Common myeloid progenitor, CD34-positive (primary cell): ENCODE results near the gene HTT-AS.

ENCODE experiments used
- CTCF ChIA-PET: fragments of 350-600 bp; sonication (Branson Sonifier 250); formaldehyde crosslinking; loops from one replicate; lab custom pipeline; 2021; ENCODE audit warnings: antibody characterized with exemption; lab: Charles Lee
- POLR2A ChIA-PET: fragments of 350-600 bp; sonication (Branson Sonifier 250); formaldehyde crosslinking; loops from one replicate; lab custom pipeline; 2021; ENCODE audit warnings: antibody characterized with exemption; lab: Charles Lee
- DNase-seq, 3 donors: peaks; one replicate each; pipeline versions ENCODE4 v3.0.0 to v3.0.0-alpha.2; 2013
- H3K27ac ChIP-seq, 2 experiments: 1 replicate in 1 of 2; 2 replicates in 1 of 2; pipeline ENCODE4 v1.7.0; 2013; ENCODE audit warnings: inconsistent platforms in 2 of 2, low read length in 2 of 2, mild to moderate bottlenecking in 2 of 2, low read depth in 1 of 2, moderate library complexity in 1 of 2; ENCODE audit not compliant: severe bottlenecking in 2 of 2, insufficient read depth in 1 of 2, poor library complexity in 1 of 2
- H3K27me3 ChIP-seq, 5 experiments: replicated peaks in 2 of 5; 1 replicate in 3 of 5; 2 replicates in 2 of 5; pipeline versions ENCODE4 v1.6.1 to v1.7.0; 2013; ENCODE audit warnings: low read length in 4 of 5, mild to moderate bottlenecking in 2 of 5, moderate library complexity in 2 of 5, inconsistent platforms in 1 of 5; ENCODE audit not compliant: insufficient read depth in 5 of 5, control insufficient read depth in 4 of 5
- H3K36me3 ChIP-seq, 4 experiments: 1 replicate in 2 of 4; 2 replicates in 2 of 4; pipeline versions ENCODE4 v1.6.1 to v1.7.0; 2013; ENCODE audit warnings: low read length in 3 of 4, control low read depth in 1 of 4, mild to moderate bottlenecking in 1 of 4; ENCODE audit not compliant: control insufficient read depth in 4 of 4, insufficient read depth in 4 of 4
- H3K4me1 ChIP-seq, 4 experiments: 1 replicate in 3 of 4; 2 replicates in 1 of 4; pipeline versions ENCODE4 v1.6.1 to v1.7.1; 2013; ENCODE audit warnings: low read length in 3 of 4, mild to moderate bottlenecking in 3 of 4, control low read depth in 1 of 4, inconsistent platforms in 1 of 4, moderate library complexity in 1 of 4; ENCODE audit not compliant: control insufficient read depth in 4 of 4, insufficient read depth in 4 of 4; ENCODE audit errors: control extremely low read depth in 1 of 4
- H3K4me3 ChIP-seq, 7 experiments: 1 replicate in 4 of 7; 2 replicates in 3 of 7; pipeline versions ENCODE4 v1.5.1 to v1.7.0; 2013; ENCODE audit warnings: mild to moderate bottlenecking in 7 of 7, low read length in 6 of 7, moderate library complexity in 6 of 7, inconsistent platforms in 2 of 7, low read depth in 2 of 7, control low read depth in 1 of 7; ENCODE audit not compliant: insufficient read depth in 4 of 7, control insufficient read depth in 1 of 7; ENCODE audit errors: extremely low read depth in 1 of 7
- H3K9me3 ChIP-seq, 5 experiments: 1 replicate in 4 of 5; 2 replicates in 1 of 5; pipeline versions ENCODE4 v1.6.1 to v1.7.1; 2013; ENCODE audit warnings: low read length in 4 of 5, mild to moderate bottlenecking in 2 of 5, inconsistent platforms in 1 of 5, low read depth in 1 of 5, moderate library complexity in 1 of 5; ENCODE audit not compliant: control insufficient read depth in 4 of 5, insufficient read depth in 2 of 5; ENCODE audit errors: control extremely low read depth in 1 of 5
- WGBS: methylation state at CpG from one replicate; pipeline ENCODE4 v1.1.5; 2013; ENCODE audit not compliant: insufficient coverage; 5-methylcytosine and 5-hydroxymethylcytosine counted together

HTT-AS gene

GRCh38 chr4:3035674-3036073, 38.7 kb downstream of the HTT-AS start:
- Histone ChIP-seq H3K4me3 (no peak overlapping the region), H3K4me1 (peaks cover 0 to 20% (median 13%) of the 10 kb centered on the region in 4 experiments), H3K27ac (no peak overlapping the region), H3K27me3 (no peaks in the 10 kb centered on the region), H3K9me3 (no peaks in the 10 kb centered on the region), H3K36me3 (no peaks in the 10 kb centered on the region)
- 91% methylated on average over 4 of the region's 6 CpGs for WGBS
- no peak for DNase-seq
- POLR2A ChIA-PET, result no interaction called here
- CTCF ChIA-PET, result interaction anchor here (0.6 to 0.7 kb wide), 2 partner anchors 57 to 73 kb away, joined by 3 read pairs; no protein-coding TSS in a partner anchor

- no peaks in the 10 kb centered on the region for H3K9me3 ChIP-seq
- peaks cover 0 to 17% (median 13%) of the 10 kb centered on the region in 4 experiments for H3K4me1 ChIP-seq
- H3K4me3 ChIP-seq, result no peak overlapping the region
- no peaks in the 10 kb centered on the region for H3K27me3 ChIP-seq
- WGBS, result 99% methylated on average over 7 of the region's 8 CpGs
- ChIA-PET POLR2A (no interaction called here), CTCF (interaction anchor here (0.6 to 2.0 kb wide), 4 partner anchors 9 to 73 kb away, joined by 3 to 7 read pairs (median 4); no protein-coding TSS in a partner anchor)
- no peaks in the 10 kb centered on the region for H3K36me3 ChIP-seq
- no peak overlapping the region for H3K27ac ChIP-seq
- no peak for DNase-seq
These were observed 39.1 kb downstream of the HTT-AS start for GRCh38 chr4:3035249-3035648.

GRCh38 chr4:3034231-3034630, 40.1 kb downstream of the HTT-AS start:
- H3K27me3 ChIP-seq, result no peaks in the 10 kb centered on the region
- CTCF ChIA-PET, result interaction anchor here (0.8 to 2.0 kb wide), 5 partner anchors 10 to 83 kb away, joined by 3 to 7 read pairs (median 3); no protein-coding TSS in a partner anchor
- H3K36me3 ChIP-seq, result no peaks in the 10 kb centered on the region
- H3K27ac ChIP-seq, result no peak overlapping the region
- H3K9me3 ChIP-seq, result no peaks in the 10 kb centered on the region
- POLR2A ChIA-PET, result no interaction called here
- H3K4me1 ChIP-seq, result peaks cover 0 to 17% (median 13%) of the 10 kb centered on the region in 4 experiments
- no peak overlapping the region for H3K4me3 ChIP-seq
- no peak for DNase-seq
- WGBS, result 94% methylated on average over 7 of the region's 8 CpGs

- CTCF ChIA-PET, result interaction anchor here (0.6 to 1.9 kb wide), 7 partner anchors 10 to 64 kb away, joined by 3 to 7 read pairs (median 3); no protein-coding TSS in a partner anchor
- no peaks in the 10 kb centered on the region for H3K27me3 ChIP-seq
These were observed 42.8 kb downstream of the HTT-AS start for GRCh38 chr4:3031357-3032082.

GRCh38 chr4:3030566-3031356, 43.6 kb downstream of the HTT-AS start:
- CTCF ChIA-PET, result interaction anchor here (0.6 to 1.9 kb wide), 5 partner anchors 14 to 64 kb away, joined by 3 to 7 read pairs (median 3); no protein-coding TSS in a partner anchor
- DNase-seq, result no peak
- WGBS, result 94% methylated on average over 11 of the region's 18 CpGs

More at GRCh38 chr4:3031357-3032082, 42.8 kb downstream of the HTT-AS start:
- whole genome bisulfite sequencing, result 97% methylated on average over 11 of the region's 12 CpGs
- no peaks in the 10 kb centered on the region for H3K9me3 ChIP-seq
- POLR2A ChIA-PET, result no interaction called here
- no peak for DNase-seq
- H3K36me3 ChIP-seq, result no peaks in the 10 kb centered on the region
- no peak overlapping the region for H3K27ac ChIP-seq
- H3K4me3 ChIP-seq, result no peak overlapping the region
- H3K4me1 ChIP-seq, result no peaks in the 10 kb centered on the region

GRCh38 chr4:3029464-3029863, 44.9 kb downstream of the HTT-AS start:
- H3K9me3 ChIP-seq, result no peaks in the 10 kb centered on the region
- ChIA-PET POLR2A (no interaction called here), CTCF (interaction anchor here (1.5 kb wide), 1 partner anchor 15 kb away, joined by 3 read pairs; no protein-coding TSS in a partner anchor)

More at GRCh38 chr4:3030566-3031356, 43.6 kb downstream of the HTT-AS start:
- Histone ChIP-seq H3K36me3 (no peaks in the 10 kb centered on the region), H3K27ac (no peak overlapping the region), H3K4me1 (no peaks in the 10 kb centered on the region), H3K9me3 (no peaks in the 10 kb centered on the region), H3K27me3 (no peaks in the 10 kb centered on the region), H3K4me3 (no peak overlapping the region)
- POLR2A ChIA-PET, result no interaction called here

More at GRCh38 chr4:3029464-3029863, 44.9 kb downstream of the HTT-AS start:
- H3K27ac ChIP-seq, result no peak overlapping the region
- H3K4me1 ChIP-seq, result no peaks in the 10 kb centered on the region
- 93% methylated on average over 7 of the region's 9 CpGs for WGBS
- H3K36me3 ChIP-seq, result no peaks in the 10 kb centered on the region
- DNase-seq, result no peak
- H3K27me3 ChIP-seq, result no peaks in the 10 kb centered on the region
- H3K4me3 ChIP-seq, result no peak overlapping the region
